Measurements from ENCODE around the gene NEURL2.

The NEURL2 gene

GRCh38 chr20:45848969-45849582 lies 41.9 kb downstream of the NEURL2 start:
- Histone ChIP-seq H3K9me3 (ENCODE audit: control insufficient read depth, insufficient read depth, low read length) (no peaks in the 10 kb centered on the region), H3K9ac (ENCODE audit: low read depth, low read length) (no peak overlapping the region), H3K4me3 (ENCODE audit: low read depth, low read length) (no peak overlapping the region), H3K4me1 (ENCODE audit: control insufficient read depth, insufficient read depth, low read length) (peaks cover 9% of the 10 kb centered on the region), H3K36me3 (ENCODE audit: control insufficient read depth, insufficient read depth, low read length) (peaks cover 46% of the 10 kb centered on the region), H3K27me3 (ENCODE audit: control insufficient read depth, insufficient read depth, low read length) (no peaks in the 10 kb centered on the region), H3K27ac (ENCODE audit: low read depth, low read length) (no peak overlapping the region)

GRCh38 chr20:45848421-45848820 lies 42.6 kb downstream of the NEURL2 start:
- Histone ChIP-seq H3K36me3 (ENCODE audit: control insufficient read depth, insufficient read depth, low read length) (peaks cover 53% of the 10 kb centered on the region), H3K9ac (ENCODE audit: low read depth, low read length) (no peak overlapping the region), H3K27me3 (ENCODE audit: control insufficient read depth, insufficient read depth, low read length) (no peaks in the 10 kb centered on the region), H3K9me3 (ENCODE audit: control insufficient read depth, insufficient read depth, low read length) (no peaks in the 10 kb centered on the region), H3K4me3 (ENCODE audit: low read depth, low read length) (no peak overlapping the region), H3K4me1 (ENCODE audit: control insufficient read depth, insufficient read depth, low read length) (peaks cover 5% of the 10 kb centered on the region; the same call in 1 of the 2 replicates), H3K27ac (ENCODE audit: low read depth, low read length) (no peak overlapping the region)

GRCh38 chr20:45845452-45845851 lies 45.6 kb downstream of the NEURL2 start:
- Histone ChIP-seq H3K9me3 (ENCODE audit: control insufficient read depth, insufficient read depth, low read length) (no peaks in the 10 kb centered on the region), H3K27ac (ENCODE audit: low read depth, low read length) (no peak overlapping the region), H3K4me1 (ENCODE audit: control insufficient read depth, insufficient read depth, low read length) (no peaks in the 10 kb centered on the region), H3K36me3 (ENCODE audit: control insufficient read depth, insufficient read depth, low read length) (peaks cover 68% of the 10 kb centered on the region), H3K9ac (ENCODE audit: low read depth, low read length) (no peak overlapping the region), H3K27me3 (ENCODE audit: control insufficient read depth, insufficient read depth, low read length) (no peaks in the 10 kb centered on the region), H3K4me3 (ENCODE audit: low read depth, low read length) (no peak overlapping the region)

- H3K9me3 ChIP-seq (ENCODE audit: control insufficient read depth, insufficient read depth, low read length), result no peaks in the 10 kb centered on the region
- no peak overlapping the region for H3K4me3 ChIP-seq (ENCODE audit: low read depth, low read length)
- no peaks in the 10 kb centered on the region for H3K27me3 ChIP-seq (ENCODE audit: control insufficient read depth, insufficient read depth, low read length)
- H3K4me1 ChIP-seq (ENCODE audit: control insufficient read depth, insufficient read depth, low read length), result no peaks in the 10 kb centered on the region
- H3K27ac ChIP-seq (ENCODE audit: low read depth, low read length), result no peak overlapping the region
- H3K9ac ChIP-seq (ENCODE audit: low read depth, low read length), result no peak overlapping the region
- peaks cover 73% of the 10 kb centered on the region for H3K36me3 ChIP-seq (ENCODE audit: control insufficient read depth, insufficient read depth, low read length)
These were observed 47.5 kb downstream of the NEURL2 start for GRCh38 chr20:45843506-45843905.

- H3K27ac ChIP-seq (ENCODE audit: low read depth, low read length), result no peak overlapping the region
These were observed 48.7 kb downstream of the NEURL2 start for GRCh38 chr20:45842169-45842812.

GRCh38 chr20:45841407-45842129 lies 49.4 kb downstream of the NEURL2 start:
- H3K27ac ChIP-seq (ENCODE audit: low read depth, low read length), result no peak overlapping the region

More at GRCh38 chr20:45842169-45842812, 48.7 kb downstream of the NEURL2 start:
- H3K4me3 ChIP-seq (ENCODE audit: low read depth, low read length), result no peak overlapping the region
- H3K4me1 ChIP-seq (ENCODE audit: control insufficient read depth, insufficient read depth, low read length), result no peaks in the 10 kb centered on the region
- no peaks in the 10 kb centered on the region for H3K9me3 ChIP-seq (ENCODE audit: control insufficient read depth, insufficient read depth, low read length)
- peaks cover 68% of the 10 kb centered on the region for H3K36me3 ChIP-seq (ENCODE audit: control insufficient read depth, insufficient read depth, low read length)
- no peak overlapping the region for H3K9ac ChIP-seq (ENCODE audit: low read depth, low read length)
- no peaks in the 10 kb centered on the region for H3K27me3 ChIP-seq (ENCODE audit: control insufficient read depth, insufficient read depth, low read length)

GRCh38 chr20:45840700-45841198 lies 50.3 kb downstream of the NEURL2 start:
- no peaks in the 10 kb centered on the region for H3K27me3 ChIP-seq (ENCODE audit: control insufficient read depth, insufficient read depth, low read length)
- H3K9ac ChIP-seq (ENCODE audit: low read depth, low read length), result no peak overlapping the region
- H3K36me3 ChIP-seq (ENCODE audit: control insufficient read depth, insufficient read depth, low read length), result peaks cover 69% of the 10 kb centered on the region
- no peak overlapping the region for H3K27ac ChIP-seq (ENCODE audit: low read depth, low read length)
- H3K9me3 ChIP-seq (ENCODE audit: control insufficient read depth, insufficient read depth, low read length), result no peaks in the 10 kb centered on the region
- H3K4me1 ChIP-seq (ENCODE audit: control insufficient read depth, insufficient read depth, low read length), result no peaks in the 10 kb centered on the region; the same call in 1 of the 2 replicates
- H3K4me3 ChIP-seq (ENCODE audit: low read depth, low read length), result no peak overlapping the region

More at GRCh38 chr20:45841407-45842129, 49.4 kb downstream of the NEURL2 start:
- Histone ChIP-seq H3K4me1 (ENCODE audit: control insufficient read depth, insufficient read depth, low read length) (no peaks in the 10 kb centered on the region), H3K36me3 (ENCODE audit: control insufficient read depth, insufficient read depth, low read length) (peaks cover 73% of the 10 kb centered on the region), H3K9ac (ENCODE audit: low read depth, low read length) (no peak overlapping the region), H3K9me3 (ENCODE audit: control insufficient read depth, insufficient read depth, low read length) (no peaks in the 10 kb centered on the region), H3K27me3 (ENCODE audit: control insufficient read depth, insufficient read depth, low read length) (no peaks in the 10 kb centered on the region), H3K4me3 (ENCODE audit: low read depth, low read length) (no peak overlapping the region)

Data from HUES48 (cell line).